ENCODE measurements around the gene NOCT. TPM values are rescaled to one million over a fixed set of nuclear protein-coding genes. Genes with fewer than 3 reads are reported as not detected.
"Not testable (repeated sequence)": the region's sequence is repeated elsewhere in the genome, so short reads cannot be mapped to it uniquely, and the experiment has no call there.

Gene NOCT
- total RNA-seq, 2 experiments from 2014 or later: 4.7 to 5.9 TPM

DNA sequence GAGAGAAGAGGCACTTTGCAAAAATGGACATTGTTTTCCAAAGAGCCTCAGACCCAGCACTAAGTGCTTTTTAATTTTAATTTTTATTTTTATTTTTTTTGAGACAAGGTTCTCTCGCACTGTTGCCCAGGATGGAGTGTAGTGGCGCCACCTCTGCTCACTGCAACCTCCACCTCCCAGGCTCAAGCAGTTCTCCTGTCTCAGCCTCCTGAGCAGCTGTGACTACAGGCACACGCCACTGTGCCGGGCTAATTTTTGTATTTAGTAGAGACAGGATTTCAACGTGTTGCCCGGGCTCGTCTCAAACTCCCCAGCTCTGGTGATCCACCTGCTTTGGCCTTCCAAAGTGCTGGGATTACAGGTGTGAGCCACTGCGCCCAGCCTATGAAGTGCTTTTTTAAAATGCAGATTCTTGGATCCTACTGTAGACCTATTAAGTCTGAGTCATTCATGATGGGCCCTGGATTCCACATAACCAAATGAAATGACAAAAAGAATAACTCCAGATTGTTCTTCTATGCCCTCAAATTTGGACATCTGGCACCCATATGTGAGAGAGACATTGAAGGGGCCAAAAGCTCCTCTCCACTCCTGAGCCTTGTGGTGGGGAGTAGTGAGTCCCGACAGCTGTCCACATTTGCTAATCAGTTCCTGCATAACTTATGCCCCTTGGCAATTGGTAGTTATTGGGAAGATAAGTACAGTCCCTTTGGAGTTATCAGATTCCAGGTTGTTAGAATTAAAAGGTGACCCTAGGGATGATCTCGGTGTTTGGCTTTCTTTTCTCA, 3.6 kb downstream of the NOCT start:
- H3K27ac Mint-ChIP-seq: no peak overlapping the region
- POLR2A ChIA-PET: interaction anchor here (0.6 kb wide), 1 partner anchor 30 kb away, joined by 5 read pairs; no protein-coding TSS in a partner anchor
- H3K36me3 Mint-ChIP-seq: peaks cover 6% of the 10 kb centered on the region
- no peaks in the 10 kb centered on the region for H3K9me3 Mint-ChIP-seq
- DNase-seq (no peak), ATAC-seq (ENCODE audit: low read depth) (no peak)
- no peak overlapping the region for H3K4me3 Mint-ChIP-seq
- no peaks in the 10 kb centered on the region for H3K27me3 Mint-ChIP-seq
- peaks cover 18% of the 10 kb centered on the region for H3K4me1 Mint-ChIP-seq

DNA sequence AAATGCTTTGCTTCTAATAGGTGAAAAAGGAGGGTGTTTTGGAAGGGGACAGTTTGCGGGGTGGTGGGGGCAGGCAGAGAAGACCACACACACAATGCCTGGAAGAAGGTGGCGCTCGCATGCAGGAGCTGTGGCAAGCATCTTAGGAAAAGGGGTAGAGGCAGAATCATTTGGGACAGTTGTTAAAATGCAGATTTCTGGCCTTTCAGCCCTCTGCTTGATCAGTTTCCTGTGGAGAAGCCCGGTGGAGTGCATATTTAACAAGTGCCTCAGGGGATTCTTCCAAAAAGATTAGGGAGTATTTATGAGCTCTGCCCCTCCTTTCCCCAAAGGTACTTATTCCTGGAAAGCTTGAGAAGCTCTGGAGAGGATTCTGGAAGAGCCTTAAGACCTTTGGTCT, 4.8 kb downstream of the NOCT start:
- Mint-ChIP-seq H3K36me3 (peaks cover 8% of the 10 kb centered on the region), H3K4me1 (peaks cover 15% of the 10 kb centered on the region), H3K9me3 (no peaks in the 10 kb centered on the region), H3K4me3 (no peak overlapping the region), H3K27me3 (no peaks in the 10 kb centered on the region), H3K27ac (no peak overlapping the region)
- POLR2A ChIA-PET: no interaction called here
- ATAC-seq (ENCODE audit: low read depth) (no peak), DNase-seq (no peak)

DNA sequence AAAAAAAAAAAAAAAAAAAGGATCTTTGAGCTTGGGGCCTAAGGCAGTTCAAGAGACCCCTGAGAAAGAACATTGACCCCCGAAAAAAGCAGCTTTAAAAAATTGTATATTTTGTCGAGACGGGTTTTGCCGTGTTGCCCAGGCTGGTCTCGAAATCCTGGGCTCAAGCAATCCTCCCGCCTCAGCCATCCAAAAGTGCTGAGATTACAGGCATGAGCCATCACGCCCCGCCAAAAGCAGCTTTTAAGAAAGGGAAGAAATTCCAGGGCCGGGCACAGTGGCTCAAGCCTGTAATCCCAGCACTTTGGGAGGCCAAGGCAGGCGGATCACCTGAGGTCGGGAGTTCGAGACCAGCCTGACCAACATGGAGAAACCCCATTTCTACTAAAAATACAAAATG, 5.5 kb downstream of the NOCT start:
- H3K27me3 Mint-ChIP-seq; H3K27ac Mint-ChIP-seq; ATAC-seq (ENCODE audit: low read depth); H3K9me3 Mint-ChIP-seq; DNase-seq; POLR2A ChIA-PET; H3K4me3 Mint-ChIP-seq; H3K36me3 Mint-ChIP-seq: not testable (repeated sequence)
- peaks cover 15% of the 10 kb centered on the region for H3K4me1 Mint-ChIP-seq

DNA sequence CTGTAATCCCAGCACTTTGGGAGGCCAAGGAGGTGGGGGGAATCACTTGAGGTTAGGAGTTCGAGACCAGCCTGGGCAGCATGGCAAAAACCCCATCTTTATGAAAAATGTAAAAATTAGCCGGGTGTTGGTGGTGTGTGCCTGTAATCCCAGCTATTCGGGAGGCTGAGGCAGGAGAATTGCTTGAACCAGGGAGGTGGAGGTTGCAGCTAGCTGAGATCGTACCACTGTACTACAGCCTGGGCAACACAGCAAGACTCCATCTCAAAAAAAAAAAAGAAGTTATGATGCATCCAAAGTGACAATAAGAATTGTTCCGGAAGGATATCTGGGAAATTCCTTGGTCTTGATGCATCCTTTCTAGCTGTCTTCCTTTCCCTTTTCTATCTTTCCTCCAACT, 7.3 kb downstream of the NOCT start:
- H3K36me3 Mint-ChIP-seq: peaks cover 8% of the 10 kb centered on the region
- no peaks in the 10 kb centered on the region for H3K9me3 Mint-ChIP-seq
- H3K4me3 Mint-ChIP-seq: no peak overlapping the region
- no peak overlapping the region for H3K27ac Mint-ChIP-seq
- ATAC-seq (ENCODE audit: low read depth) (no peak), DNase-seq (no peak)
- POLR2A ChIA-PET: no interaction called here
- H3K4me1 Mint-ChIP-seq: peaks cover 13% of the 10 kb centered on the region
- no peaks in the 10 kb centered on the region for H3K27me3 Mint-ChIP-seq

DNA sequence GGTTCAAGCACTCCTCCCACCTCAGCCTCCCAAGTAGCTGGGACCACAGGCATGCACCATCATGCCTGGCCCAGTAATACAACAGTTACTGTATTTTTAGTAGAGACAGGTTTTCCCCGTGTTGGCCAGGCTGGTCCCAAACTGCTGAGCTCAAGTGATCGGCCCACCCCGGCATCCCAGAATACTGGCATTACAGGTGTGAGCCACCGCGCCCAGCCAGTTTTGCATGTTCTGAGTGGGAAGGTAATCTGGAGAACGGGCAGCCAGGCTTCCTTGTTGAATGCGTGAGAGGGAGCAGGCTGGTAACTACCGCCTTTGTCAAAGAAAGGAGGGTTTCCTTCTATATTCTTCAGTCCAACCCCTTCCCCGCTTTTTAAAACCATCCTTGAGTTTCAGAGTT, 9.1 kb downstream of the NOCT start:
- H3K36me3 Mint-ChIP-seq: peaks cover 5% of the 10 kb centered on the region
- no peak overlapping the region for H3K27ac Mint-ChIP-seq
- H3K4me3 Mint-ChIP-seq: no peak overlapping the region
- no peaks in the 10 kb centered on the region for H3K9me3 Mint-ChIP-seq
- peaks cover 6% of the 10 kb centered on the region for H3K4me1 Mint-ChIP-seq
- ATAC-seq (ENCODE audit: low read depth): no peak
- DNase-seq: no peak
- POLR2A ChIA-PET: interaction anchor here (1.1 kb wide), 1 partner anchor 10 kb away, joined by 3 read pairs; no protein-coding TSS in a partner anchor
- H3K27me3 Mint-ChIP-seq: no peaks in the 10 kb centered on the region

DNA sequence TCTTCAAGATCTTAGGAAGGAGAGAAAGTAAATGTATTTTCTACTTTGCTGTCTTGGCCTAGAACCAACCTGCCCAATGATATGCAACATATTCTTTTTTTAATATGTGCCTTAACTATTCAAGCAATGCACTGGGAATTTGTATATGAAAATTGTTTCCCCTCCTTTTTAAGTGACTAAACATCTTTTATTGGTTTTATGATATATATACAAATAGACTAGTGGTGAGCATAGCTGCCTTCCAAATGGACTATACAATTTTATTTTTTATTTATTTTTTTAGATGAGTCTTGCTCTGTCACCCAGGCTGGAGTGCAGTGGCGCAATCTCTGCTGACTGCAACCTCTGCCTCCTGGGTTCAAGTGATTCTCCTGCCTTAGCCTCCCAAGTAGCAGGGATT, 10.3 kb downstream of the NOCT start:
- peaks cover 2% of the 10 kb centered on the region for H3K36me3 Mint-ChIP-seq
- POLR2A ChIA-PET: no interaction called here
- no peak for ATAC-seq (ENCODE audit: low read depth)
- no peak overlapping the region for H3K4me3 Mint-ChIP-seq
- no peak overlapping the region for H3K27ac Mint-ChIP-seq
- no peaks in the 10 kb centered on the region for H3K27me3 Mint-ChIP-seq
- no peak for DNase-seq
- no peaks in the 10 kb centered on the region for H3K9me3 Mint-ChIP-seq
- H3K4me1 Mint-ChIP-seq: peaks cover 8% of the 10 kb centered on the region

DNA sequence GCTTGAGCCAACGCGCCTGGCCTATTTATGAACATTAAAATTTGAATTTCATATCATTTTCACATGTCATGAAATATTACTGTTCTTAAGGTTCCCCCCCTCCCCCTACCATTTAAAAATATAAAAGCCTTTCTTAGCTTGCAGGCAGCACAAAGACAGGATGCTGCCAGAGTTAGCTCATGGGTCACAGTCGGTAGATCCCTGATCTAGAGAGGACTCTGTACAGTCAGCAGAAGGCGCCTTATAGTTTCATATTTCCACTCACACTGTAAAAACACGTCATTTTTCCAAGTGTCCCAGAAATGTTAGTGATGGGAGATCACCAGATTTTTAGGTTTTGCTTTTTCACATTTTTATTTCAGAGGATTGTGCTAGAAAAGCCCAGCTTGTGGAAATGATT, 12.2 kb downstream of the NOCT start:
- H3K4me1 Mint-ChIP-seq: peaks cover 11% of the 10 kb centered on the region
- peaks cover 2% of the 10 kb centered on the region for H3K36me3 Mint-ChIP-seq
- H3K9me3 Mint-ChIP-seq: no peaks in the 10 kb centered on the region
- POLR2A ChIA-PET: interaction anchor here (1.0 to 1.6 kb wide), 3 partner anchors 11 to 150 kb away, joined by 3 to 4 read pairs (median 4); partner anchors contain the start of genes ELF2 and NOCT
- no peak overlapping the region for H3K27ac Mint-ChIP-seq
- no peak for ATAC-seq (ENCODE audit: low read depth)
- DNase-seq: no peak
- no peaks in the 10 kb centered on the region for H3K27me3 Mint-ChIP-seq
- H3K4me3 Mint-ChIP-seq: no peak overlapping the region

DNA sequence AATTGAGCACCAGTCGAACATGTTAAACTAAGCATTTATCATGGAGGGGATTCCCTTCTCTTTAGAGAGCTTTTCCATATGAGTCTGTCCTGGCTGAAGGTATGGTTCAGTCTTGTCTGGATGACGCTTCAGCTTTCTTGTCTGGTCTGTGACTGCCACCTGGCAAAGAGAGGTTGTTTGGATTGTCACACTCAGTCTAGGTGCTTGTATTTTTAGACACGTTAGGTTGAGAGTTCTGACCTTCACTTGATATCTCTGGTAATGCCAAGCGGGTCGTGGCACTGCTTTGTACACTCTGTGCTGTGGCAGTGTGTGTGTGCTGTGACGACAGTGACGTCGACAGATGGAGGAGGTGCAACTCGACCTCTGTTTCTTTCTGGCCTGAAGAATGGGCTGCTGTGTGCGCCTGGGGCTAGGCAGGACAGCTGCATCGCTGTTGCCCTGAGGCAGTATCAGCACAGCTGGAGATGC, 12.6 kb downstream of the NOCT start:
- H3K27ac Mint-ChIP-seq: no peak overlapping the region
- no peak for ATAC-seq (ENCODE audit: low read depth)
- no peak for DNase-seq
- peaks cover 11% of the 10 kb centered on the region for H3K4me1 Mint-ChIP-seq
- H3K36me3 Mint-ChIP-seq: peaks cover 2% of the 10 kb centered on the region
- H3K9me3 Mint-ChIP-seq: no peaks in the 10 kb centered on the region
- H3K27me3 Mint-ChIP-seq: no peaks in the 10 kb centered on the region
- POLR2A ChIA-PET: interaction anchor here (1.3 to 1.6 kb wide), 2 partner anchors 11 to 13 kb away, joined by 4 read pairs; partner anchors contain the start of gene NOCT
- H3K4me3 Mint-ChIP-seq: no peak overlapping the region

DNA sequence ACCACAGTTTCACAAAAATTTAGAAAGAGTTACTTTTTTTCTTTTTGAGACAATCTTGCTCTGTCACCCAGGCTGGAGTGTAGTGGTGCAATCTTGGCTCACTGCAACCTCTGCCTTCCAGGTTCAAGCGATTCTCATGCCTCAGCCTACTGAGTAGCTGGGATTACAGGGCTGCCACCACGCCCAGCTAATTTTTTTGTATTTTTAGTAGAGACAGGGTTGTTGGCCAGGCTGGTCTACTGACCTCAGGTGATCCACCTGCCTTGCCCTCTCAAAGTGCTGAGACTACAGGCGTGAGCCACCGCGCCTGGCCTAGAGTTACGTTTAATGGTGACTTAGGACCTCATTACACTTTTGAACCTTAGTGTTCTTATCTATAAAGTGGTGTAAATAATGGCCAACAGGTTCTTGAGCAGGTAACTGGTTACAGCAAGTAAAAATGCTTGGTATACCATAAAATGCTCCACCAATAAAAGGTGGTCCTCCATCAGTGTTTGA, 14.3 kb downstream of the NOCT start:
- H3K4me1 Mint-ChIP-seq: peaks cover 11% of the 10 kb centered on the region
- not testable (repeated sequence) for H3K4me3 Mint-ChIP-seq; ATAC-seq (ENCODE audit: low read depth); H3K27ac Mint-ChIP-seq; H3K9me3 Mint-ChIP-seq; H3K36me3 Mint-ChIP-seq; H3K27me3 Mint-ChIP-seq; DNase-seq
- POLR2A ChIA-PET: interaction anchor here (1.0 to 1.5 kb wide), 5 partner anchors 13 to 54 kb away, joined by 3 to 6 read pairs (median 4); partner anchors contain the start of gene NOCT

DNA sequence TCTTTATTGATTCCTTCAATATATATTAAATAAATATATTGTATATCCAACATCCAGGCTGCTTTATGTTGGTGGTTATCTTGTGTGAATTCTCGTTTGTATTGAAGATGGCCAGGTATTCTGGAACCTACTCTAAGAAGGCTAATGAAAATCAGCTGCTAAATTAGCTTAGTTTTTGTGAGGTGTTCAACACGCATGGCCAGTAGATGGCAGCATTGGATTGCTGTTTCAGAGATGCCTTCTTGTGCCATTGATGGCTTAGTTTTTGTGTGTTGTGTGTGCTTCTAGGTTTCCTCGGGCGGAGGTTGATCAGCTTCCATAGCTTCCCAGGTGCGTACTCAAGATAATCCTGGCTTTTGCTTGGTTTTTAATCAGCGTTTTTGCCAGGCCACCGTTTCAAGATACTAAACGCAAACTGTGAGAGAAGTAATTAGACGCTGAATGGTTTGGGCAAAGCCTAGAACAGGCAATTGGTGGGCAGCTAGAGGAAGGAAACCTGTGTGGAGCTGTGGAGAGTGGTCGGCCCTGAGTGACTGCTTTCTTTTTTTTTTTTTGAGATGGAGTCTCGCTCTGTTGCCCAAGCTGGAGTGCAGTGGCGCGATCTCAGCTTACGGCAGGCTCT, 15.1 kb downstream of the NOCT start:
- no peak overlapping the region for H3K27ac Mint-ChIP-seq

DNA sequence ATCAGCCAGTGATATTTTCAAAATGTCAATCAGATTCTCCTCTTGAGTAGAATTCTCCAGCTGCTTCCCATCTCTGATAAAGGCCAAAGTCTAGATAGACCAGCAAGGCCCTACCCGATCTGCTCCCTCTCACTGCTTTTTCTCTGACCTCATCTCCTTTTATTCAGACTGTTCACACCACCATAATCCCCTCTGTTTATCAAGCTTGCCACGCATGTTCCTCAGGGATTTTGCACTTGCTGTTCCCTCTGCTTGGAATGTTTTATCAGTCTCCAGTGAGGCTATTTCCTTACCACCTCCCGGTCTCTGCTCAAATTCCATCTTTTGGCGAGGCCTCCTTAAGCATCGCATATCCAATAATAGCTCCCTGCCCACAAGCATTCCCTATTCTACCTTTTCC, 20.1 kb downstream of the NOCT start:
- ATAC-seq (ENCODE audit: low read depth): no peak
- POLR2A ChIA-PET: no interaction called here
- peaks cover 18% of the 10 kb centered on the region for H3K4me1 Mint-ChIP-seq

More for the DNA sequence above, 15.1 kb downstream of the NOCT start:
- Mint-ChIP-seq H3K9me3 (no peaks in the 10 kb centered on the region), H3K36me3 (peaks cover 6% of the 10 kb centered on the region), H3K4me1 (peaks cover 12% of the 10 kb centered on the region), H3K27me3 (no peaks in the 10 kb centered on the region), H3K4me3 (no peak overlapping the region)
- POLR2A ChIA-PET: interaction anchor here (1.0 to 1.5 kb wide), 5 partner anchors 14 to 53 kb away, joined by 3 to 6 read pairs (median 4); partner anchors contain the start of gene NOCT
- peak; percentile 69 for ATAC-seq (ENCODE audit: low read depth)
- peak; percentile 46 for DNase-seq

DNA sequence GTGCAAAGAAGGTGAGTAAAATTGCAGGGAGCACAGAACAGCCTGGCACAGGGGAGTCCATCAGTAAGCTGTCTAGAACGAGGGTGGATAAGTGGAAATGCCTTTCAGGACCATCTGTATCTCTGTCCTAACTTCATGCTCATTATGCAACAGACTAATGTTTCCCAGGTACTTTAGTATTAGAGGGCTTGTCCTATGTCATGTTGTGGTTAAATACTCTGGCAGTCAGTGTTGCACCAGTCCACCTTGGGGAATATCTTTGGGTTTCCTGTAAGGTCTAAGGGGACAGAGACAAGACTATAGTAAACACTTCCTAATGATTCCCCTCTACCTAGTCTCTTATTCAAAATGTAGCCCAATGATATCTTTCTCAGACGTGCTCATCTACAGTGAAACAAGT, 21.3 kb downstream of the NOCT start:
- POLR2A ChIA-PET: no interaction called here
- H3K4me3 Mint-ChIP-seq: no peak overlapping the region
- no peak for ATAC-seq (ENCODE audit: low read depth)
- peaks cover 1% of the 10 kb centered on the region for H3K9me3 Mint-ChIP-seq
- peak overlapping the region; percentile 48 for H3K27ac Mint-ChIP-seq
- H3K27me3 Mint-ChIP-seq: no peaks in the 10 kb centered on the region
- H3K4me1 Mint-ChIP-seq: peaks cover 17% of the 10 kb centered on the region
- DNase-seq: no peak
- peaks cover 21% of the 10 kb centered on the region for H3K36me3 Mint-ChIP-seq

More for the DNA sequence above, 20.1 kb downstream of the NOCT start:
- H3K9me3 Mint-ChIP-seq: peaks cover 1% of the 10 kb centered on the region
- H3K27me3 Mint-ChIP-seq: no peaks in the 10 kb centered on the region
- peak overlapping the region; percentile 53 for H3K27ac Mint-ChIP-seq
- DNase-seq: no peak
- H3K4me3 Mint-ChIP-seq: no peak overlapping the region
- H3K36me3 Mint-ChIP-seq: peaks cover 21% of the 10 kb centered on the region

DNA sequence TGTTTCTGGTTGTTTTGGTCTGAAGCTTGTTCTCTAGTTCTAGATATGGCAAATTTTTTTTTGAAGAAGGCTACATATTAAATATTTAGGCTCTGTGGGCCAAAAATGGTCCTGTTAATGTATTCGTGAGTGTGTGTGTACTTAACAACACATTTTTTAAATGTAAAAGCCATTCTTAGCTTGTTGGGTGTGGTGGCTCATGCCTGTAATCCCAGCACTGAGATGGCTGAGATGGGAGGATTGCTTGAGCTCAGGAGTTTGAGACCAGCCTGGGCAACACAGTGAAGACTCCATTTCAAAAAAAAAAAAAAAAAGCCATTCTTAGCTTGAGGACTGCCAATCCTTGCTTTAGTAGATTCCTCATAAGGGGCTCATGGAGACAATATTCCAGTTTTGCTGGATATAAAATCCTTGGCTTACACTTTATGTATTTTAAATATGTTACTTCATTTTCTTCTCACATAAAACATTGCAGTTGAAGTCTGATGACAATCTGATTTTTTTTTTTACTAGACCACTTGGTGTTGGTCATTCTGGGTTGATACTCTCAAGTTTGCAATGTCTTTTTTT, 23.4 kb downstream of the NOCT start:
- H3K4me3 Mint-ChIP-seq: no peak overlapping the region

More for the DNA sequence above, 23.4 kb downstream of the NOCT start:
- DNase-seq (no peak), ATAC-seq (ENCODE audit: low read depth) (no peak)
- H3K9me3 Mint-ChIP-seq: peaks cover 1% of the 10 kb centered on the region
- no peak overlapping the region for H3K27ac Mint-ChIP-seq
- H3K36me3 Mint-ChIP-seq: peaks cover 25% of the 10 kb centered on the region
- POLR2A ChIA-PET: no interaction called here
- peaks cover 18% of the 10 kb centered on the region for H3K4me1 Mint-ChIP-seq
- H3K27me3 Mint-ChIP-seq: no peaks in the 10 kb centered on the region

All from activated naive CD8-positive, alpha-beta T cell treated with anti-CD3 and anti-CD28 coated beads, Interleukin-2, amount 10 ng/mL, durations not matched to agents 7 days and 5 days (primary cell).